GM18907 (cell line): Measurements from ENCODE around the gene TBC1D22A.

Experiments used
- ATAC-seq: cut with Tn5 transposase; IDR thresholded peaks from one replicate; pipeline ENCODE4 v1.9.1; 2021; ENCODE audit warnings: mild to moderate bottlenecking, moderate library complexity; ENCODE audit not compliant: unreplicated experiment

Gene TBC1D22A

DNA sequence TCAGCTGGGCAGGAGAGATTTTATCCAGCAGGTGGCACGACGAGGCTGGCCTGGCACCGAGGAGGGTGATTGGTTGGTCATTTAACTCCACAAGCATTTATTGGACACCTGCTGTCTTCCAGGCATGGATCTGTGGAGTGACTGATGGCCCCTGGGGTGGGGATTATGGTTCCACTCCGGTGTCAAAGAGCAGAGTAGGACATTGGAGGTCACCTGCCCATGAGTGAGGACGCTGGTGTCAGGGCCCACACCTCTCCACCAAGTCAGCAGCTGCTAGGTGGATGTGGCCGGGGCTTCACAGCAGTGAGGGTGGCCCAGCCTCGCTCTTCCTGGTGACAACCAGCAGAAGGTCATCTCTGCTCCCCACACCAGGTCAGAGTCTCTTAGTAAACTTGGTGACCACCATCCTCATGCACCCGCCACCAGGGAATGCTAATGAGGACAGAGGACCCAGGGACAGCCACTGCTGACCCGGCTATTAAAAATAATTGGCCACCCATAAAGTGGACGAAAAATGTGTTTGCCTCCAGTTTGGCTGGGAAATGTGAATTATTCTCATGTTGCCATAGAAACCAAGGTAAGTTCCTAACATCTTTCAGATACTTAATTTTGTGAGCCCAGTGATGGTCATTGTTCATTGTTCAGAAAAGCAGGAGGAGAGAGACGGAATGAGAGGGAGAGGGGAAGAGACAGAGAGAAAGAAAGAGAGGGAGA lies 428.7 kb downstream of the TBC1D22A start:
- no peak for ATAC-seq

DNA sequence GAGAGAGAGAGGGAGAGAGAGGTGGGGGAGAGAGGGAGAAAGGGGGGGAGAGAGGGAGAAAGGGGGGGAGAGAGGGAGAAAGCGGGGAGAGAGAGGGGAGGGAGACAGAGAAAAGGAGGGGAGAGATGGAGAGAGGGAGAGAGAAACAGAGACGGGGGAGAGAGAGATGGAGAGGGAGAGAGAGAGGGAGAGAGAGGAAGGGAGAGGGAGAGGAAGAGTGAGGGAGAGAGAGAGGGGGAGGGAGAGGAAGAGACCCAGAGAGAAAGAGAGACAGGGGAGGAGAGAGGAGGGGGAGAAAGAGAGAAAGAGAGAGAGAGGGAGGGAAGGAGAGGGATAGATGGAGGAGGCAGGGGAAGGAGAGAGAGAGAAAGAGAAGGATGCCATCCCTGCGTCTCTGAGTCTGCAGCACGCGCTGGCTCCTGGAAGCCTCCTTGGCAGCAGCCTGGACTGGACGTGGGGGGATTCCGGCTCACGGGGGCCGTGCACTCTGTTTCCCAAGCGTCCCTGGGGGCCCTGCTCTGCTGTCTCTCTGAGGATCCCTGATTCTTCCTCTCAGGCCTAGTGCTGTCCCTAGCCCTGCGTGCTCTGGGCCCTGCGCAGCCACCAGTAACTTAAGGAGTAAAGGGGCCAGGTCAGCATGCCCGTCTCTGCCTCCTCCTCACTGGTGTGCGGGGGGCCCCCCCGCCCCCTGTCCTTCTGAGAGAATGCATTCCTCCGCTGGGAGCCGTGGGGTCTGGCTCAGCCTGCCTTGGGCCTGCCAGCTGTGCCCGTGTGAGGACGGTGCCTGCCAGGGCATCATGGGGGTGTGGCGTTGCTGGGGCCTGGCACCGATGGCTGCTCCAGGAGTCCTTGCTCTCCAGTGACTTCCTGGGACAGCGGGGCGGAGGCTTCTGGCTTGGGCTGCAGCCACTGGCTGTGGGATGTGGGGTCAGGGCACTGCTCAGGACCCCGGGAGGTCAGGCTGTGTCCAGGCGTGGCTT lies 429.5 kb downstream of the TBC1D22A start:
- ATAC-seq: no peak

DNA sequence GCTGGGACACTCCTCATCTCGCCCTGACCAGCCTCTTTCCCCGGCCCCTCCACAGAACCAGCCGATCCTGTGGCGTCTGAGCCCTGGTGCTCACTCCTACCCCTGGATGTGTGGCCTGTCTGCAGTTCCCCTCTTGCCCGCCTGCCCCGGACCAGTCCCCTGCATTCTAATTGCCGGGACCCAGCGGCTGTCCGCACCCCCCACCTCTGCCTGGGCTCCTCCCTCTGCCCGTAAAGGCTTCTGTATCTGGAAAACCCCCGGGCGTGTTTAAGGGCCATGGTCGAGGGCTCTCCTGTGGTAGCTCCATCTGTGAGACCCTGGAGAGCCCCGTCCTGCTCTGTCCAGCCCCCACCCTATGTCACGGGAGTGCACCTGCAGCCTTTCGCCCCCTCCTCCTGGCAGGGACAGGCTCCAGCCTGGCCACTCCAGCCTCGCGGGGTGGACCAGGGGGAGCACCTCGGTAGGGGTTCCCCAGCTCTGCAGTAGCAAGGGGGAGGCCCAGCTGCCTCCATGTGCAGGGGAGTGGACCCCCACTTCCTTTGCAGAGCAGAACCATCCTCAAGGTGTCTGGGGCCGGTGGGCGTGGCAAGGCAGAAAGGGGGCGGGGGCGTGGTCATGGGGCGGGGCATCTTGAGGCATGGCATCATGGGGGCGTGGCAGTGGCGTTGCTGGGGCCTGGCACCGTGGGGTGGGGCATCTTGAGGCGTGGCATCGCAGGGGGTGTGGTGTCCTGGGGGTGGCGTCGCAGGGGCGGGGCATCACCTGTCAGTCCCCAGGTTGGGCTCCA lies 430.4 kb downstream of the TBC1D22A start:
- ATAC-seq: no peak

DNA sequence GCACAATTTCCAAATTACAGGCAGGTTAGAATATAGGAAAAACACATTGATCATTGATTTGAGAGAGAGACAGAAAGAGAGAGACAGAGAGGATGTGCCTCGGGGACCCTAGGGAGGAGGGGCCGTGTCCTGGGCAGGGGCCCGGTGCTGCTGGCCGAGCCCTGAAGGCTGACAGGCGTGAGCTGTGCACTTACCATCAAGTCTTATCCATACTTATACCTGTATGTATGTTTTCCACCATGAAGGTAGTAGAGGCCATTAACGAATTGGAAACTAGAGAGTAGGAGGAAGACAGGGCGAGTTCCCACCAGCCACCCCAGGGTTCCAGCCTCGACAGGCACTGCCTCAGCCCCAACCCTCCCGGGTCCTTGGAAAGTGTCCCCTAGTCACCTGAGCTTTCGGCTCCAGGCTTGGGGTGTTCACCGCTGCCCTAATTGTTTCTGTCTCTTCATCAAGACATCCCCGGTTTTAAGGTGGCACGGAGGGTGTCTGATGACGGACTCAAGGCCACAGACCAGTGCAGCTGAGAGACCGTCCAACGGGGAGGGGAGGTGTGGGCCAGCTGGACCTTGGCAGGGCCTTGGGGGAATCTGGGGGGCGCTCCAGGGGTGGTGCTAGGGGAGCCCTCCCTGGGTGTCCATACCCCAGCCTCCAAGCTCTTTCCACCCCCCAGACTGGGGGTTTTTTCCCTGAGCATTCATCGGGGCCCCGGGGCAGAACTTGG lies 431.3 kb downstream of the TBC1D22A start:
- no peak for ATAC-seq

DNA sequence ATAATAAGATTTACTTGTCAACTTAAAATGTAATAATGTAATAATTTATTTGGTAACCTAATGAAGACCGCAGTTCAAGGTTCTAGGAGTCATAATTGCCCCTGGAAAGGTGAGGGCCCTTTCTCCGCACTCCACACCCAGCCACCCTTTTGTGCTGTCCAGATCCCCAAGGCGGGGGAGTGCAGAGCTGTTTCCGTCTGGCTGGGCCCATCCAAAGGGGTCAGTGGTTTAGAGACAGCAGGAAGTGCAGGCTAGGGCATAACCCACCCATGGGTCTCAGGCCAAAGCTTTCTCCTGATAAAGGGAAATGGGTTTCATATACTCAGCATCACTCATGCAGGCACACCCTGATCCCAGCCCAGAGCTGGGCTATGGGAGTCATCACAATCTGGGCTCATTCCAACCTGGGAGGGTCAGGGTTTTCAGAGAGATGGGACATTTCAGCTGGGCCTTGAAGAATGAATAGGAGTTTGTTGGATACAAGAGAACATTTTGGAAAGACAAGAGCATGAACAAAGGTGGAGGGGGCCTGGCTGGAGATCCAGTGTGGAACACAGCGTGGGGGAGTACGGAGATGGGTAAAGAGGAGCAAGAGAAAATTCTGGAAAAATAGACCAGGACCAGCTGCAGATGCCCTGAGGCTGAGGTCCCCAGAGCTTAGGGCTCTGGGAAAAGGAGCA lies 432.2 kb downstream of the TBC1D22A start:
- ATAC-seq: no peak

DNA sequence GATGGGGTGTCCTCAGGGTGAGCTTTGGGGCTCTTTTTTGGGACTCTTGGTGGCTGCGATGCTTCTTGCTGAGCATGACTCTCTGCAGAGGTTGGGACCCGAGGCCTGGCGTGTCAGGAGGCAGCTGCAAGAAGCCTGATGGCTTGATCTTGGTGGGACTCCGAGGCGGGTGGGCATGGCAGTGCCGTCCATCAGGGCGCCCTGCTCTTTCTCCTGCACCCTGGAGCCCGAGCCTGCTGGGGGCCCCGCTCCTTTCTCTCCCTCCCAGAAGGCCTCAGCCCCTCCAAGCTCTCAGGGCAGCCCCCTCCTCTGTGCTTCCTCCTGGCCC lies 432.7 kb downstream of the TBC1D22A start:
- ATAC-seq: no peak

DNA sequence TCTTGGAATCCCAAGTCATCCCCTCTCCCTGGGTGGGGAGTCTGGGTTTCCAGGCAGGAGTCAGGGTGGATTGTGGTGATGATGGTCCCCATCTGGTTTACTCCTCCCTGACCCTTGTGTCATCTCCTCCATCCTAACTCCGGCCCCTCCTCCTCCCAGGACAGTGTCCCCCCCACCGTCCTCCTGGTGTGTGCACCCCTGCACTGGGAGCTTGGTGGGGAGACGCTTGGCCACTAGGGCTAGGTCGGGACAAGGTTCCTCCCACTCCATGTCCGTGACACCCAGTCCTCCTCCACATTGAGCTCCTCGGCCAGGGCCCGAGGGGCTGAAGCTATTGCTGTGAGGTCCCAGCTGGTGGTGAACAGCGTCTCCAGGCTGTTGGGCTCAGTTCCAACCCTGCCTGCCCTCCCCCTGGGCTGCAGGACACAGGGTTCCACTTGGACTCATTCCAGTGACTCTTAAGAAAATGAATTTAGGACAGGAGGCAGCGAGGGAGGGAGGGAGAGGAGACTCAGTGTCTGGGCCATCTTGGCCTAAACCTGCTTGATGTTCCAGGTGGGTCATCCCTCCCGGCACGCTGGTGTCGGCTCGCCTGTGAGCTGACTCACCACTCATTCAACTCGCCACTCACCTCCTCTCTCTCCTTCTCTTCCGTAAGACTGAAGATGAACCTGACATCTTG lies 433.2 kb downstream of the TBC1D22A start:
- ATAC-seq: no peak

DNA sequence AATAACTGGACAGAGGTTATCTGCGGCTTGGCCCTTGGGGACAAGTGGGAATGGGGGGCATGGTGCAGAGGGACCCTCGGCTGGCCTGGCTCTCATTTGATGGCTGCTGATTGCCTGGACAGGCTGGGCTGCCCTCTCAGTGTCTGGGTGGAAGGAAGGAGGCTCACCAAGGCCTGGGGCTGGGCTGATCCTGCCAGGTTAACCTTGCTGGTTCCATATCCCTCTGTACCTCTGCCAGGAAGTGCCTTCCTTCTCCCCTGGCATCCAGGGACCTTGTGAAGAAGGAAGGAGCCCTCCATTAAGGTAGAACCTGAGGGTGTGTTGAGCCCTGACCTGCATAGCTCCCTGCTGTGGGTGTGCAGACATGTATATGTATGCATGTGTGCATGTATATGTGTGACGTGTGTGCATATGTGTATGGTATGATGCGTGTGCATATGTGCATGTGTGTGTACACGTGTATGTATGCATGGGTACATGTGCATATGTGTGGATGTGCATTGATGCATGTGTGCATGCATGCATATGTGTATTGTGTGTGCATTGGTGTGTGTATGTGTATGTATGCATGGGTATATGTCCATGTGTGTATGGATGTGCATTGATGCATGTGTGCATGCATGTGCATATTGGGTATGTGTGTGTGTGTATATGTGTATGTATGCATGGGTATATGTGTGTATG lies 433.9 kb downstream of the TBC1D22A start:
- ATAC-seq: no peak

DNA sequence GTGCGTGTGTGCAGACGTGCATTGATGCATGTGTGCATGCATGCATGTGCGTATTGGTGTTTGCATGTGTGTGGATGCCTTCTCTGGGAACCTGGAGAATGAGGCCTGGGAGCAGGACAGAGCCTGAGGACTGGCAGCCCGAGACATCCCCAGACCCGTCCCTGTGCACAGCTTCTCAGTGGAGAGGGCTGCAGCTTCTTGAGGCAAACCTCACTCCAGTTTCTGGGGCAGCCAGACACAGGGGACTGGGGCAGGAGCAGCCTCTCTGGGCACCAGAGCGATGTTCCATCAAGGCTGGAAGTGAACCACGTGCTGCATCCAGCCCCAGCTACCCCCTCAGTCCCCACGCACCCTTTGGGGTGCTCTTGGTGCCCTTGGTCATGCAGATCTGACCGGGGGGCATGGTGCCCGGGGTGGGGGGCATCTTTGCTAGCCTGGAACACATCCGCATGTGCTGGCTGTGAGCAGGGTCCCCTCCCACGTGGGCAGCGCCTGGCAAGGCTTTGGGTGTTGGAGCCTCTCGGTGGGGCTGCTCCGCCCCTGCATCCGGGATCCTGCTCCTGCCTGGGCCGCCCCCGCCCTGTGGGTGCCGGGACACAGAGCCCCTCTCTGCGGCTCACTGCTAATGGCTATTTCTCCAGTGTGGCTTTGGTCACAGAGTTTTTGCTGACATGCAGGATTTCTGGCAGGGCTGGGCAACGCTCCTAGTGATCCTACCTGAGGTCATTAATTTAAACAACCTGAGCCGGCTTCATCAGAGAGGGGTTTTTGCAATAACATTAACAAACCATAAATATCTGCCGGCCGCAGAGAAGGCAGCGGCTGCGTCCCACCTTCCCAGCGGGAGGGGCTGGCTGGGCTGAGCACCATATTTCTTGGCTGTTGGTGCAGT lies 434.7 kb downstream of the TBC1D22A start:
- no peak for ATAC-seq

DNA sequence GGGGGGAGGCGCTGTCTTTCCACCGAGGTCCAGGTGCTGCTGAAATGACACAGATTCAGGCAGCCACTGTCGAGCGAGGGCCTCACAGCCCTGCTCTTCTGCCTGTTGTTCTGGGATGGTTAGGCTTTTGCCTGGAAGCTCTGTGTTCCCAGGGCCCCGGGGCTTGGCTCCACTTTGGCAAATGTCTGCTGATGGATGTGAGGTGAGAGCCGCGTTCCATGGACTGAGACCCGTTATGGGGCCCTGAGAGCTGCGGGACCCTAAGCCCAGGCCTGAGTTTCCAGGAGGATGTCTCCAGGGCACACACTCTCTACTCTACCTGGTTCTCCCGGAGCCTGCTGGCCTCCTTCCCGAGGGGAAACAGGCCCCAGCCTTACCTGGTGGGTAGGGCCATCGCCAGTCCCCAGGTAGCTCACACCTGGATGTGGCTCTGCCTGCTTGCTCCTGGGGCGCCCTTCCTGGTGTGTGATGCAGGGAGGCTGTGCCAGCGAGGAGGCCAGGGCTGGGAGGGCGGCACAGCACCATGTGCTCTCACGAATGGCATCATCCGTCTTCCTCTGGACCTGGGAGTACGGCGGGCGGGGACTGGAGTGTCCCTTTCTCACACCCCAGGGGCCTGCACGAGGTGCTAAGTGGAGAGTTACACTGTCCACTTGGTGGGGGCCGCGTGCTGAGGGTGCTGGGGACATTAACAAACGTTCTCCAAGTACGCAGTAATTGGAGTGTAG lies 435.5 kb downstream of the TBC1D22A start:
- no peak for ATAC-seq

DNA sequence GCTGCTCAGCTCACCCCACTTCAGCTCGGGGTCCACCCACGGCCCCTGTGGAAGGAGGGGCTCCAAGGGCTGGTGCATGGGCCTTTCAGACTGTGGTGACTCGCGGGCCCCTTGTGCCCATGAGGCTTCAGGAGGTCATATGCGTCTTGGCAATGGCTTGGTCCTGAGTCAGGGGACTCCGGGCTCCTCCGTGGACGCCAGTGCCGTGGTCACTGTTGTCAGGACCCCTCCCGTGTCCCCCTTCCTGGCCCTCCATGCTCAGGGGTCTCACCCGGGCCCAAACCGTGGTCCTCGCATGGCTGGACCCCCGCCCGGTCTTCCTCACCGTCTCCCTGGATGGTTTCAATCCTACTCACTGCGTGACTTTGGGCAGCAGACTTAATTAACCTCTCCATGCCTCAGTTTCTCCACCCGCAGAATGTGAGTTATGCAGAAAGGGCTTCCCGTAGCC lies 436.4 kb downstream of the TBC1D22A start:
- ATAC-seq: no peak

DNA sequence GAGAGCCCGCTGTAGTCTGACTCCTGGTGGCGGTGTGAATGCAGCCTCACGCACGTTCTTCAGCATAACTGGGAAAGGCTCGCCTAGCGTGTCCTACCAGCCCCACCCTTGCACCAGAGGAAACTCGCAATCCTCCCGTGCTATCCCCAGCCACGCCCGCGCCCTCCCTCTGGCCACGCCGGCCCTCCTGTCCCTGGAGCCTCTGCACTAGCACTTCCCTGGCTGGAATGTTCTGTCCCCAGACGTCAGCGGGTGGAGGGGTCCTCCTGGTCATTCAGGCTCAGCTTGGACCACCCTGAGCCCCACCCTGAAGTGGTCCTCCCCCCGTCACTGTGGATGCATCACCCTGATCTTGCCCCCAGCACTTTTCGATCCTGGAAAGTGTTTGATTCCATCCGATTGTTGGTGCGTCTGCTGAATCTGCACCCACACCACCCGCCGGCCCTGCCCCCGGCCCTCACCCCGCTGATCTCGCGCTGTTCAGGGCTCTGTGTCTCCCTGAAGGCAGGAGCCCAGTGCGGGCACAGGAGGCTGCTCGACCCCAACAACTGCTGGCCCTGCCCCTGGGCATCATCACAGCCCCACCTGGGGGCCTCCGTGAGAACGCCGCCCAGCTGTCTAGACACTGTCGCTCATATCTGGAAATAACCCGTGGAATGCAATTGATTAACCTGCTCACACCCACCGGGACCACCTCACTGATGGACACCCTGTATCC lies 437.0 kb downstream of the TBC1D22A start:
- no peak for ATAC-seq

DNA sequence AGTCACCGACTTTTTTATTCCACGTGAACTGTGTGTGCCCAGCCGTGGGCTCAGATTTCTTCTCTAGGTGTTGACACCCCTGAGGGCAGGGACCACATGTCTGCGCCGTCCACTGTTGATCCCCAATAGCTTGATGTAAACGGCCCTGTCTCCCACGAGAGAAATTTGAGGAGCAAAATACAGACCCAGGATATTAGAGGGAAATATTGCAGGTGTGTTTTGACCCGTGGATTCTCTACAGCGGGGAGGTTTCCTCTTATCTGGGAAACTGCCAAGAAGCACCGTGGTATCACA lies 437.5 kb downstream of the TBC1D22A start:
- no peak for ATAC-seq

DNA sequence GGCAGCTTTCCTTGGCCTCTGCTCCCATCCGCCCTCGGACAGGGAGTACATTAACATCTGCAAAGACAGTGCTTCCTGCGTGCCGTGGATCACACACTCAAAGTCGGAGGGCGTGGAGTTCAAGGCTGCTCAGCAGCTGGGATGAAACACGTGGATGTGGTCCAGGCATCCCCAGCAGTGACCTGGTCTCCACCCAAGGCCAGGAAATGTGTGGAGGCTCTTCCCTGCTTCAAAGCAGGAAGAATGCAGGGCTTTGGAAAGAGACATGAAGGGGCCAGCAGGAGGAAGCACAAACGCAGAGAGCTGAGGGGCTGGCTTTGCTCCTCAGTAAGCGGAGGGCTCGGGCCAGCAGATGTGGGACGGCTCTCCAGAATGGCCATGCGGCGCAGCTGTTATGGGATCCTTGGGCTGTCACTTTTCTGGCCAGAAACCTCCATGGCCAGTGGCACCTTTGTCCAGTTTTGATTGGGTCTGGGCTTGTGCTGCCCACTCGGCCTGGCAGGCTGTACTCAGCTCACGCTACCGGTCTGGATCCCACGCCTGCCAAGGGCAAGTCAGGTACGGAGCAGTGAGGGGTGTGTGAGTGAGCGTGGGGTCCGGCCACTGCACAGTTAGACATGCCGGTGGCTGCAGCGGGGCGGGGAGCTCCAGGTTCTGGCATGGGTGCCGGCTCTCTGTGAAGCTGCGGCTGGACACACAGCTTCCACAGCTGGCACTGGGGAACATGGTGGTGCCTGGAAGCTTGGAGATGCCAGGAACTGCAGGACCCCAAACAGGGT lies 438.0 kb downstream of the TBC1D22A start:
- ATAC-seq: no peak

DNA sequence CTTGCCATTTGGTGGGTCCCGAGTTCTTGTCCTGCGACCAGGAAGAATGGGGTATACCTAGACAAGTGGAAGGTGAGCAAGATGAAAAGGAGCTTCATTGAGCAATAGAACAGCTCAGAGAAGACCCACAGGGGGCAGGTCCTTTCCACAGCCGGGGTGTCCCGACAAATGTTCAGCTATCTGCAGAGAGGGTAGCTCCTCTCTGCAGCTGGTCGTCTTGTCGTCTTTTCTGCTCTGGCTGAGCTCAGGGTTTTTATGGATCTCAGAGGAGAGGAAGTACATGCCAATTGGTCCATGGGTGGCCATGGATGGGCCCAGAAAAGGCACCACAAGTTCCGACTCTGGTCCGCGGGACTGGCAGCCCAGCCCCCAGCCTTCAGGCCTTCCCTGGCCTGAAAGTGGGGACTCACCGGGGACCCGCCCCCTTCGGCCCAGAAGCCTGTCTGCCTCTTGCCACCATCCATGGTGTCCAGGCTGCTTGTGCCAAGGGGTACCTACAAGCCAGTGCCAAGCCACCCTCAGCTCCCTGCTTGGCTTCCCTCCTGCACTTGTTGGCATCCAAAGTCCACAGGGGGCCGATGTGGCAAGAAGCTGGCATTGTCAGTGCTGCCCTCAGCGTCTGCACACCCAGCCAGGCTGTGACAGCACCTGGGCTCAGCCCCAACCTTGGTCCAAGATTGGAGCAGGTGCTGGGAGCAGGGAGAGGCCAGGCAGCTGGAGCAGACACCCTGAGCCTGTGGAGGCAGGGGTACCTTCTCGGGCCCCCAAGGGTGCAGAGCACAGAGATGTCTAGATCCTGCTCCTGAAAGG lies 438.9 kb downstream of the TBC1D22A start:
- ATAC-seq: no peak
